CD4-positive, alpha-beta T cell treated with Interferon gamma for 1 hour (primary cell): ENCODE data around the gene SLC4A9.
"Not testable (repeated sequence)": the region's sequence is repeated elsewhere in the genome, so short reads cannot be mapped to it uniquely, and the experiment has no call there.

ENCODE experiments used
- DNase-seq: peaks from one replicate; pipeline ENCODE4 v3.0.0-alpha.2; 2020

The SLC4A9 gene

DNA sequence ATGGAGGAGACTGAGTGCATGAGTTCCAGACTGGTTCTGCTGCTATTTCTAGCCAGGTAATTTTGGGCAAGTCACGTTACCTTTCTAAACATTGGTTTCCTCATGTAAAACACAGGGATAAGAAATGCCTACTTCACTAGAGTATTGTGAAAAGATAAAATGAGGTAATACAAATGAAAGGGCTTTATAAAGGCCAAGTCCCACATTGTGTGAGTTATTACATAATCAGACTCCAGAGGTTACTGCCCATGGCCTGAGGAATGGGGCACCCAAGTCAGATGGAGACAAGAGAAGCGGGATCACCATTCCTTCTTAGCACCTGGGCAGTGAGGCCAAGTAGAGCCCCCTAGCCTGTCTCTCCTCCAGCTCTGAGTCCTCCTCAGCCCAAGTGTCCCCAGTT is 21.1 kb upstream of the SLC4A9 start:
- no peak for DNase-seq

DNA sequence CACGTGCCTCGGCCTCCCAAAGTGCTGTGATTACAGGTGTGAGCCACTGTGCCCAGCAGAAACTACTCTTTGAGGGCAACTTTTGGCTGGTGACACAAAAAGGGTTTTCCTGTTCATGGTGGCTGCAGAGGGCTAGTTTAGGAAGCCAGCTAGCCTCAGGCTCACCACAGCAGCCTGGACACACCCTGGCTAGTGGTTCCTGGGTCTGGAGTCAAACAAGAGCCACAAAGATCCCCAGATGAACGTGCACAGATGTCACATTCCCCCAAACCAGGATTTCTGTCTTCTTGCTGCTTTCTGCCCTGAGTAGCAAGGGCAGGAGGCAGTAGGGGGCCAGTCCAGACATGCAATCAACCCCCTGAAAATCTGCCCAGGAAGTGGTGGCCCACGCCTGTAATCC is 20.4 kb upstream of the SLC4A9 start:
- DNase-seq = no peak

DNA sequence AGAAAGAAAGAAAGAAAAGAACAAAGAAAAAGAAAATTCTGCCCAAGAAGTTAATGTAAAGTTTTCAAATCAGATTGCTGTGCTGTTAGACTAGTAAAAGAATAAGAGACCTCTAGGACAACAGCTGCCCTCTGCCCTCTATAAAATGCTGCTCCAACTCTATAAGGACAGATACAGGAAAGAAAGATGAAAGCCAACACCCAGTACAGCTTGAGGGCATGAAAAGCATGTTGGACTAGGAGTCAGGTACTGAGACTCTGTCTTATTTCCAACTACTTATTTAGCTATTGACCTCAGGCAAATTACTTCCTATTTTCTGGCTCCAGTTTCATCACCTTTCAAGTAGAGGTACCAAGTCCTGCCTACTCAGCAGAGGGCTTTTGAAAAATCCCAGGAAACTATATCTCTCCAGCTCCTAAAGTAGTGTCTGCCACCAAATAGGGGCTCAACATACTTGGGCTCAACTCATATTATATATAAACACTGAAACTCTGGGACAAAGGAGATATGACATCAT is 19.3 kb upstream of the SLC4A9 start:
- no peak for DNase-seq

DNA sequence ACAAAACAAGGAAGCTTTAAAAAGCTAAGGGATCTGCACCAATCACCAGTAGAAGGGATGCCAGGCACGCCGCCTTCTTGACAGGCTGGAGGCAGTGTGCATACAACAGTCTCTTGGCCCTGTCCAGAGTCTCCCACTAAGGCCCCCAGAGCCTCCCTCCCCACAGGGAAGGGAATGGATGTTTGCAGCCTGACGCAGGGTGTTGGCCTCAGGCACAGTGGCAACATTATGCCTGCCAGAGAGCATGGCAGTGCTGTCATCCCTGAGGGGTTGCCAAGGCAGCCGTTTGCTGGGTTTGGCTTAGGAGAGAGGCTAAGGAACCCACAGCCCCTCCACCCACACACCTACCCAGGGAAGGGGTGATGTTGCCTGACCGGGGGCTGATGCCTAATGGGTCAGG is 18.4 kb upstream of the SLC4A9 start:
- DNase-seq = no peak

DNA sequence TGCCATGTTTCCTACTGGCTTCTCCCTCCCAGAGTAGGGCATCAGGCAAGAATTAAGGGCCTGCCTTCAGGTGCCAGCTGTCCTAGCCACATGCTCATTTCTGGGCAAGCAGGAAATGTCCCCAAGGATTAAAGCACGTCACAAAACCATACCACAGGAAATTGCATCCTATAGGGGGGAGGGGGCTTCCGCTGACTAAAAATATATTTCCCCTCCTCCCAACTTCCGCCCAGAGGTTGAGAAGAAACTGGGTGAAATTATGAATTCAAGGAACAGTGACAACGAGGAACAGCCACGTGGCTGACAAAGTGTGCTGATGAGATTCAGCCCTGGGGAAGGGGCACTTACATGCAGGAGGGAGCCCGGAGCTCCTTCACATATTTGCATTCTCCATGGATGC is 17.7 kb upstream of the SLC4A9 start:
- DNase-seq = peak; percentile 59

DNA sequence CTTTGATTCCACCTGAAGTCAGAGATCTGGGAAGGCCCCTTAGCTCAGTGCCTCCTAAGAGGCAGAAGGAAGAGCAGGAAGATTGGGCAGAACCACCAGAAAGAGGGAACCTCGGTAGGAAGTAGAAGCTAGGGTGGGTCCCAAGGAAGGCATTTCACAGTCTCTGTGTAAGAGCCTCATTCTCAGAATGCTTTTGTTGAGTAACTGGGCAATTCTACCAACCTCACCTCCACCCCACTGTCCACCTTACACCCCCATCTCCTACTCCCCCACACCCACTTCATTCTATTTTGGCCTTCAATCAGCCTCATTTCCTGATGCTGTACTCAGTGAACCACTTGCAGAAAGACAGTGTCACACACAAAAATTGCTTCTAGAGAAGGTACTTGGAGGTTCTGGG is 17.1 kb upstream of the SLC4A9 start:
- no peak for DNase-seq

DNA sequence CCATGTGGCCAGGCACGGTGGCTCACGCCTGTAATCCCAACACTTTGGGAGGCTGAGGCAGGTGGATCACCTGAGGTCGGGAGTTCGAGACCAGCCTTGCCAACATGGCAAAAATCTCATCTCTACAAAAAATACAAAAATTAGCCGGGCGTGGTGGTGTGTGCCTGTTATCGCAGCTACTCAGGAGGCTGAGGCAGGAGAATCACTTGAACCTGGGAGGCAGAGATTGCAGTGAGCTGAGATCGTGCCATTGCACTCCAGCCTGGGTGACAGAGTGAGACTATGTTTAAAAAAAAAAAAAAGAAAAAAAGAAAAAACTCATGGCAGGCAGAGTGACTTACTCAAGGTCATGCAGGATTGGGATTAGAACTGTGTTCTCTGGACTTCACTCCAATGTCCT is 16.1 kb upstream of the SLC4A9 start:
- DNase-seq = not testable (repeated sequence)

DNA sequence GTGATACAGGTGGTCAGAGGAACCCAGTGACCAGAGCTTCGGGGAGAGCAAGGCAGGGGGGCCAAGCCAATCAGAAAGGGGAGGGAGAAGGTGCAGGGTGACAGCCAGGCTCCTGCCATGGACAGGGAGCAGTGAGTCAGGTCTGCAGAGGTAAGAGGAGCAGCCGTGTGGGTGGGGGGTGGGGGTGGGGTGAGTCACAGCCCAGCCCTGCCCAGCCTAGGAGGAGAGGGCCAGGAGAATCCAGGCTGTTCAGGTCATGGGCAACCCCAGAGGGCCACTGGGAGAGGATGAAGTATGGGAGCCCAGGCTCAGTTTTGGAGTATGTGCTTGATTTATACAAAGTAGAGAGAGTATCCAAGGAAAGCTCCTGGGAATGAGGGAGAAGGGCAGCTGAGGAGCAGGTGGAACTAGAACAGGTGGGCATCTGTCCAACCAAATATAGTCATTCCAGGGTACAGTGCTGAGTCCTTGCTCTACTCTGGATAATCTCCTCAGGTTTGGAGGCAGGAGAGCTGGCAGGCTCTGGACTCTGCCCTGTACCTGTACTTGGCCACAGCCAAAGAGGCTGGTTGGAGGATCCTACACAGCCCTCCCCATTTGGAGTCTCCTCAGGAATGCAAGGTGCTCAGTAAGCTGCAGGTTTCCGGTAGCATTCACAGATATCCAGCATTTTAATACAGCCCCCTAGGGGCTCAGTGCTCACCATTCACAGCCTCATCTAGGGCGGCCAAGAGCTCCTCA is 15.1 kb upstream of the SLC4A9 start:
- no peak for DNase-seq

DNA sequence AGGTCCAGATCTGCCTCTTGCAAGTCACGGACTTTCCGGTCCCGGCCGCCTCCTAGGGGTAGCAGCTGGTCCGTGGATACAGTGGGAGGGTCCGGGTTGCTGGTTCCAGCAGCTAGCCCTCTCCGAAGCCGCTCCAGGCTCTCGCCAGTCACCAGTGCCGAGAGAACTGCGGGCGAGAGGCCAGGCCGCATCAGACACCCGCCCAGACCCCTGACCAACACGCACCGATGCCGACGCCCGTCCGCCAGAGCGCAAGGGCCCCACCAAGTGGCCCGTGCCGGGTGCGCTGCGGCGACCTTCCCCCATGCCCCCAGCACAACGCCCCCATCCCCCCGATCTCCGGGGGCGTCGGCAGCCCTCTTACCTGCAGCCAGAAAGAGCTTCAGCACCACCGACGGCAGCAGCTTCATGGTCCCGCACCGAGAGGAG is 14.1 kb upstream of the SLC4A9 start:
- DNase-seq = peak; percentile 18

DNA sequence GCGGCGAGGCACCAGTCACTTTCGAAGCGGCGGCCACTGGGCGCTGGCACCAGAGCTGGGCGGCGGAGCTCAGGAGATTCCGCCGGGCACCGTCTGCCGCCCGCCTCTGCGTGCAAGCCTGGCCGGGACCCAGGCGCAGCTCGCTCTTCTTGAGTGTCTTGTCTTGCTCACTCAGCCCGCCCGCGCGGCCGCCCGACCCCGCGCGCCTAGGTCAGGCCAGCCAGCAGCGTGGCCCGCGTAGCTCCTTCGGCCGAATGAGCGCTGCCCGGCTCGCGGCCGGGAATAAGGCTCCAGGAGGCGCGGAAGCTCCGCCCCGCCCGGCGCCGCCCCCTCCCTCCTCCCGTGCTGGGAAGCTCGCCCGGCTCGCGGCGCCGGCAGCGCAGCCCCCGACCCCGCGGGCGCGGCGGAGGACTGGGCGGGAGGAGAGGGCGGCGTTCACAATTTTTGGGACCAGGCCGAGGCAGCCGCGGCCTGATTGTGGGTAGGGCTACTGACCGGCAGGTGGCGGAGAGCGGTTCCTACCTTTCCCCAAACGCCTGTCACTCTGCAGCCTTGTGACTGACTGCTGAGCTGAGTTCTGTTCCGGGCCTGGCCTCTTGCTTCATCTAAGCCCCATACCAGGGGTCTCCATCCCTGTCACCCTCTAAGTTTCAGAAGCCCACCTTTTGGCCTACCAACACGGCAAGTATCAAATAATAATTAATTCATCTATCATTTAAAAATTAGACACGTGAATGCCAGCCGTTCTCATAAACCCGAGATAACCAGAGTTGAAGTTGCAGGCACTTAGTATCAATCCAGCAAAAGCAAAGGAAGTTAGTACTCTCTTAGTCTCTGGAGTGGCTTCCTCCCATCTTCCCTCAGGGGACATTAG is 13.4 kb upstream of the SLC4A9 start, which contains the start of gene HBEGF:
Gene HBEGF (minus strand): TSS at position 256 of the 874 bp plus-strand sequence. CDS start 275 bp downstream, outside the sequence.
- DNase-seq = peak; percentile 51

DNA sequence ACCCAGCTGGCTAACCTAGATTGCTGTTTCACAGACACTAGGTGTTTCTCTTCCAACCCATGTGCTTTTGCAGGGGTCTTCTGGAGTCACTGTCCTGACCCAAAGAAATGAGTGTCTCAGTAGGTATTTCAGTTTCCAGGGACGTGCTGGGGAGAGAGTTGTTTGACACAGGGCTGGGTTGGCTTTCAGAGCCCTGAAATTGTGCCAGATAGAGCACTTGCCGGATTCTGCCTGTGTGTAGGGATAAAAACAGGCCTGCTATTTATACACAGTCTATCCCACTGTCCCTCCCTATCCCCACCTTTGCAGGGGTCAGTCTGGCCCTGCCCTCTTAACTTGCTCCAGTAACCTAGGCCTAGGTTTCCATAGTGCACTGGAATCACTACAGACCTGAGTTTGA is 12.6 kb upstream of the SLC4A9 start:
- DNase-seq = no peak

DNA sequence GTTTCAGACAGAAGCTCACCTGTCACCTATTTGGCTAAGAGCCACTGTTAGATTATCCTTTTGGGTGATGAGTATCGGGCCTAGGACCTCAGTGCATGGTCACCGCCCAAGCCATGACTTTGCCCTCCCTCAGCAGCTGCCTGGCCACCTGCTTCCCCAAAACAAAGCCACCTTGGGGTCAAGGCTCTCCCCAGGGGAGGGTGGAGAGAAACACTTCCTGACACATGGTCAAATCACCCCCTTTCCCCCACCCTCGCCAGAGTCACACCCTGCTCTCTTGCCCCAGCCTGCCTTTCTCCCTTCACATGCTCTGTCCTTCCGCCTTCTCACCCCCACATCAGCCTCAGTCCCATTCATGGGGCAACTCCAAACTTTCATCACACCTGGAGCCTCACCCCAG is 11.9 kb upstream of the SLC4A9 start:
- DNase-seq = peak; percentile 8

DNA sequence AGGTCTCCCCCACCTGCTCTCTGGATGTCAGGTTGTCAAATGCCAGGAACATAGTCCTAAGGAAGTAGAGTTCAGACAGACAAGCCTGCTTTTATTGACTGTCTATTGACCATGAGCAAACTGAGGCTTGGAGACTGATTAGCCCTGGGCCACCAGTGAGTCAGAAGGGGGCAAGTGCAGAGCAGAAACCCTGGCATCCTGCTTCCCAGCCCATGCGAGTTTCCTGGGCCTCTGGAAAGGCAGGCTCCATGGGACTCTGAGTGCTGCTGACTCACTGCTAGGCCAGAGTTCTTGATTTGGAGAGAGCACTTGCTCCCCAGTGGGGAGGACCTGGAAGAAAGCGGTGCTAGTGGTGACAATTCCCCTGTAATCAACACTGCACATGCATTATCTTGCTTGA is 10.8 kb upstream of the SLC4A9 start:
- no peak for DNase-seq

DNA sequence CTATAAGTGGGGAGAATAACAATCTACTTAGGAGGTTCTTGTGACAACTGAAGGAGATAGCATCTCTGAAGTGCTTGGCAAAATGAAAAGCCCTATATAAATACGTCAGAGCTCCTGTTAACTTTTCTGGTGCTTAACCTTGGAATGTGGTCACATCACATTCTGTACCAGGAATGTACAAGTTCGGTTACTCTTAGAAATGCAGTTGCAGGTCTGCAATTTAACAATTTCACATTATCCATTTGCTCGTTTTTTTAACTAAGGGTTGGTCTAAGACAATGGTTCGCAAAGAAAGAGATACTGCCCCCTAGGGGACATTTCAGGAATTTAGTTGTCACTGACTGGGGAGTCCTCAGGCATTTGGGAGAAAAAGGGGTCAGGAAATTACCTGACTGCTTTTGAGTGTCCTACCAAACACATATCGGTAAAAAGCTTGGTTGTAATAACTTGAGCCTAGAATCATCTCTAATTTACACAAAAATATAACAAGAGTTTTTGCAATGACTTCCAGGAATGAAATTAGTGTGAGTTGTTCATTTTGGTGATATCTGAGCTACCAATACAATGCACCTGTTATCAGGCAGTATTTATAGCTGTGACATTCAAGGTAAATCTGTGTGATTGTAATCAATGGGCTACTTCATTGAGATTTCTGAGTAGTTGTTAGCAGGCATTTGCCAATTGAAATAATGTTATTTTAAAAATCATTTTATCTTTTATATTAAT is 8.2 kb upstream of the SLC4A9 start:
- DNase-seq = peak; percentile 34

DNA sequence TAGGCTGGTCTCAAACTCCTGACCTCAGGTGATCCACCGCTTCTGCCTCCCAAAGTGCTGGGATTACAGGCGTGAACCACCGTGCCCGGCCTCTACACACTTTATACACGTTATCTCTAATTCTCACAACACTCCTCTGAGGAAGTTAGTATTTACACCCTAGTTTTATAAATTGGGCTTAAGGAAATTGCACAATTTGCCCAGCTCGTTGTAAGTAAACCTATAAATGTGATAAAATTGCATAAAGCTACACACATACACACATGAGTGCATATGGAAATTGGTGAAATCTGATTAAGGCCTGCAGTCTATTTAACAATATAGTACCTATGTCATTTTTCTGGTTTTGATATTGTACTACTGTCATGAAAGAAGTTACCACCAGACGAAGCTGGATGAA is 4.4 kb upstream of the SLC4A9 start:
- no peak for DNase-seq

DNA sequence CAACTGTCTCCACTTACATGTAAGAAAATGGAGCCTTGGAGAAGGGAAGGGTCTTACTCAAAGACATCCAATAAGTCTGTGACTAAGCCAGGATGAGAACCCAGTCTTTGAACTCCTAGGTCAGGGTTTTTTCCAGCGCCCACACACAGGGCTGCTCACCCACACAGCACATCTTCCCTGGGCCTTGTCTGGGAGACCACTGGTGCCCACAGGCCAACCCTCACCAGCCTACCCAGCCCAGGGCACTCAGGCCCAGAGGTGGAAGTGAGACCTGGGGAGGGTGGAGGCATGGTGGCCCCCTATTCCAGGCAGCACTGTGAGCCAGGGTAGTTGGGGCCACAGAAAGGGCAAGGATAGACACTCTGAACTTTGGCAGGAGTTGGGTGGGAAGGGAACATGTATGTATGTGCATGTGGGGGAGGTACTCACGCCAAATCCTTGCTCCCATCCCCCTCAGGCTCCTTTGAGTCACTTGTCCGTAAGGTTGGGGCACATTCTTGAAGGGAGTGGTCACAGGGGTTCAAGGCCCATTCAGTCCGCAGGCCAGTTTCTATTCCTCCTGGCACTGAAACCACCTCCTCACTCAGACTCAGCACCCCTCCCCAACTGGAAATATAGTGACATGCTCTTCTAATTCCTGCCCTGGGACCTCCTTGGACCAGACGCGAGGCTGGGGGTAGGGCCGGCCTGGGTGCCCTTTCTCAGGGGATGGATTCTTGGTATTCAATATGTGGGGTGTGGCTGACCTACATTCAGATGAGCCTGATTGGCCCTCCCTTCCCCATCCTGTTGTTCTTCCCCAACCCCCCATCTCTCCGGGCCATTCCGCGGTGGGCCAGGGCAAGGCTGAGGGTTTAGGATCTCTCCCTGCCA is 2.9 kb upstream of the SLC4A9 start:
- no peak for DNase-seq

DNA sequence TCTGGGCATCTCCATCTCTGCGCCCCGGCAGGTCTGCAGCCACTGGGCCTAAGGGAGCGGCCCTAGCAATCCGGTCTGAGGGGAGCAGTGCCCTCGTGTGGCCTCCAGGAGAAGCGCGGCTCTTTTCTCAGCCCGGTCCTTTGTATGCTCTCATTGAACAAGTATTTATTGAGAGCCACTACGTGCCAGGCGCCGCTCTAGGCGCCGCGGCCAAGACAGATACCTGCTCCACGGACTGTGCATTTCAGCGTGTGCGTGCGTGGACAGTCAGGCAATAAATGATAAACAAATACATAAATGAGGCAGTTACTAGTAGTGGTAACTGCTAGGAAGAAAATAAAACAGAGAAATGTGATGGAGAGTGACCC is 2.3 kb upstream of the SLC4A9 start:
- peak; percentile 74 for DNase-seq

DNA sequence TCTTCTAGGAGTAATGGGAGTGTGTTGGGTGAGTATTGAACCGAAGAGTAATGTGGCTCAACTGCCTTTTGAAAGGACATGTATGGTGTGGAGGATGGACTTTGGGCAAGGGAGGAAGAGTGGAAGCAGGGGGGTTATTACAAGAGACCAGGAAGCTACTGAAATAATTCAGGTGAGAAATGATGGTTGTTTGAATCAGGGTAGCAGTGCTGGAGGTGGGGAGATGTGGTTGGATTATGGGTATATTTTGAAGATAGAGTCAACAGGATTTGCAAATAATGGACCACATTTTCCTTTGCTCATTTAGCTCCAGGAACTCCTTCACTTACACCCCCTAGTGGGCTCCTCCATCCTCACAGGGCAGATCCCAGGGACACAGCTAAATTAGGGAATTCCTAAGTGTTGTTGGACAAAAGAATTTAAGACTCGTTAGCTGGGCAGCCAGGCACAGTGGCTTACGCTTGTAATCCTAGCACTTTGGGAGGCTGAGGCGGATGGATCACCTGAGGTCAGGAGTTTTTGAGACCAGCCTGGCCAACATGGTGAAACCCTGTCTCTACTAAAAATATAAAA is 1.2 kb upstream of the SLC4A9 start:
- DNase-seq = no peak

DNA sequence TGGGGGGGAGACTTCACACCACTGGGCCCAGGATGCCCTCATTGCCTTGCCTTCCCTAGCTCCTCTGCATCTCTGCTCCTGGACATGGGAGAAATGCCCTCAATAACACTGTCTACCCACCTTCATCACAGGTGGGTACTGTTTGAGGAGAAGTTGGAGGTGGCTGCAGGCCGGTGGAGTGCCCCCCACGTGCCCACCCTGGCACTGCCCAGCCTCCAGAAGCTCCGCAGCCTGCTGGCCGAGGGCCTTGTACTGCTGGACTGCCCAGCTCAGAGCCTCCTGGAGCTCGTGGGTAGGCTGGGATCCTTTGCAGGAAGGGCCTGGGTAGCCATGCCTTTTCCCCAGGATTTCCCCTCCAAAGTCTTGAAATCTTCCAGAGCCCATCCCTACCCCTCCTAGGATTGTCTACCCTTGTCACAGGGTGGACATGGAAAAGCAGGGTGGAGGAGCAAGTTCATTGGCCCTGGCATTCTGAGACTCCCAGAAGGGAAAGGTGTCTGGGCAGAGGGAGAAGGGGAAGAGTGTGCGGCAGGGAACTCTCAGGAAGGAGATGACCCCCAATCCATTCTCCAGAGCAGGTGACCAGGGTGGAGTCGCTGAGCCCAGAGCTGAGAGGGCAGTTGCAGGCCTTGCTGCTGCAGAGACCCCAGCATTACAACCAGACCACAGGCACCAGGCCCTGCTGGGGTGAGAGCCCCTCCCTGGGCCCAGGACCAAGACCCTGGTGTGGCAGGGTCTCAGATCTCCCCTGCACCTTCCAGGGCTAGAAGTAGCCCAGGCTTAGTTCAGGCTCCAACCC is 886 bp downstream of the SLC4A9 start:
- no peak for DNase-seq

DNA sequence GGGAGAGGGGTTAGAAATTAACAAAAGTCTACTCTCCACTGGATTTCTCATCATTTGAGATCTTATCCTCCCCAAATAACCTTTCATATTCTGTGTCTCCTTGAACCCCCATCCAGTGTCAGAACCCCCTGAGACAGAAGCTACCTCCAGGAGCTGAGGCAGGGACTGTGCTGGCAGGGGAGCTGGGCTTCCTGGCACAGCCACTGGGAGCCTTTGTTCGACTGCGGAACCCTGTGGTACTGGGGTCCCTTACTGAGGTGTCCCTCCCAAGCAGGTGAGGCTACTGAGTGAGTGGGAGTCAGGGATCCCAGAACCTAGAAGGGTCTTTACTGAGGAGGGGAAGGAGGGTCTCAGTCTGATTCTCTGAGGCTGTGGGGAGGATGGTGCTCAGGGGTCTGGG is 1.9 kb downstream of the SLC4A9 start:
- no peak for DNase-seq

DNA sequence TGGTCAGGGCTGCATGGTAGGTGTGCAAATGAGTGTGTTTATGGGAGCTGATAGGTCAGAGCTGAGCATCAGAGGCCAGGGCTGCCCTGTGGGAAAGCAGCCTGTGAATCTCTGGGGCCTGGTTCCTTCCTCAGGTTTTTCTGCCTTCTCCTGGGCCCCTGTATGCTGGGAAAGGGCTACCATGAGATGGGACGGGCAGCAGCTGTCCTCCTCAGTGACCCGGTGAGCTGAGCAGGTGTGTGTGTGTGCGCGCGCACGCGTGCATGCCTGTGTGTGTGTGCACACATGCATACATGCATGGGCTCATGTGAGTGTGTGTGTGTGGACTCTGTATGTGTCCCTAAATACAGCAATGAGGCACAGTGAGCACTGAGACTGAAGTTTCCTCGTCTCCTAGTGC is 2.3 kb downstream of the SLC4A9 start:
- no peak for DNase-seq
